Measurements from ENCODE around the gene ZNF18.

DNA sequence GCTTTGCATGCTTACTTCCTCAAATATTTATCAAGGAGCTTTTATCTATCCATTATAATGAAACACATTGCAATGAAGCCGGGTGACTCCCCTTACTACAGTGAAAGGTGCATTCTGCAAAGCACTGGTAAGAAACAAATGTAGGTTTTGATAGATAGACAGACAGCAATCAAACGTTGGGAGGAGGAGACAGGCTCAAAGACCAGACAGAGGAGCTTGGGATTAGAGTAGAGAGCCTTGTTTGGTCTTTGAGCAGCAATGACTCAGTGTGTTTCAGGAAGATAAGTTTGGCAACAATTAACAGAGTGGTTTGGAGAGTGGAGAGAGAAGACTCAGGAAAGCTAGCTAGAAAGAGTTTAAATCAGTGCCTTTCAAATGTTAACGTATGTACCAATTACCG lies 68.8 kb downstream of the ZNF18 start:
- TF ChIP-seq FOXP2 (optimal IDR thresholded peaks at IDR 0.05; ENCODE audit: control extremely low read depth, extremely low read length, insufficient read depth) (no peak), EZH2 (IDR thresholded peaks at IDR 0.05) (no peak), POLR2AphosphoS5 (IDR thresholded peaks at IDR 0.05; ENCODE audit: borderline replicate concordance, low read depth, low read length) (no peak)
